ENCODE results near the gene NRG3. TPM values are rescaled to one million over a fixed set of nuclear protein-coding genes. Genes with fewer than 3 reads are reported as not detected.

Gene NRG3
- not detected for total RNA-seq

- no peak for ATAC-seq
Observed at GRCh38 chr10:81874875-81875466, at the start of gene NRG3. NRG3 (plus strand) TSS chr10:81875194.

GRCh38 chr10:81828251-81828650 is 46.7 kb upstream of the NRG3 start:
- ATAC-seq: no peak

GRCh38 chr10:81831060-81831459 is 43.9 kb upstream of the NRG3 start:
- ATAC-seq: no peak

GRCh38 chr10:81838950-81839349 is 36.0 kb upstream of the NRG3 start:
- no peak for ATAC-seq

- no peak for ATAC-seq
Observed at GRCh38 chr10:81843042-81843441, 32.0 kb upstream of the NRG3 start.

- ATAC-seq: no peak
Observed at GRCh38 chr10:81847675-81848074, 27.3 kb upstream of the NRG3 start.

- ATAC-seq: peak; percentile 51
Observed at GRCh38 chr10:81848514-81848913, 26.5 kb upstream of the NRG3 start.

- no peak for ATAC-seq
Observed at GRCh38 chr10:81848931-81849330, 26.1 kb upstream of the NRG3 start.

GRCh38 chr10:81862596-81862995 is 12.4 kb upstream of the NRG3 start:
- no peak for ATAC-seq

GRCh38 chr10:81863771-81864170 is 11.2 kb upstream of the NRG3 start:
- no peak for ATAC-seq

GRCh38 chr10:81865581-81865980 is 9.4 kb upstream of the NRG3 start:
- no peak for ATAC-seq

- ATAC-seq: peak; percentile 28
Observed at GRCh38 chr10:81866753-81867152, 8.2 kb upstream of the NRG3 start.

GRCh38 chr10:81870472-81870871 is 4.5 kb upstream of the NRG3 start:
- ATAC-seq: no peak

GRCh38 chr10:81871558-81871957 is 3.4 kb upstream of the NRG3 start:
- no peak for ATAC-seq

- peak; percentile 73 for ATAC-seq
Observed at GRCh38 chr10:81872206-81872862, 2.7 kb upstream of the NRG3 start.

- no peak for ATAC-seq
Observed at GRCh38 chr10:81873231-81873931, 1.6 kb upstream of the NRG3 start.

GRCh38 chr10:81873932-81874816 is 820 bp upstream of the NRG3 start:
- ATAC-seq: peak; percentile 79

GRCh38 chr10:81875467-81876252 is 666 bp downstream of the NRG3 start:
- no peak for ATAC-seq

GRCh38 chr10:81876253-81877077 is 1.5 kb downstream of the NRG3 start:
- no peak for ATAC-seq

GRCh38 chr10:81877596-81877995 is 2.6 kb downstream of the NRG3 start:
- ATAC-seq: no peak

- ATAC-seq: no peak
Observed at GRCh38 chr10:81882011-81882410, 7.0 kb downstream of the NRG3 start.
